ENCODE data around the gene CCDC97. TPM values are rescaled to one million over a fixed set of nuclear protein-coding genes. Genes with fewer than 3 reads are reported as not detected.

CCDC97 gene
- total RNA-seq, 1 donor from 2014 or later, result 47.3 TPM

GRCh38 chr19:41319500-41320184 is 9.7 kb downstream of the CCDC97 start:
- Mint-ChIP-seq H3K36me3 (ENCODE audit: low read depth) (peaks cover 15% of the 10 kb centered on the region), H3K27me3 (ENCODE audit: low read depth) (peaks cover 8% of the 10 kb centered on the region), H3K9me3 (no peaks in the 10 kb centered on the region), H3K4me1 (peaks cover 24% of the 10 kb centered on the region), H3K27ac (ENCODE audit: unreplicated experiment) (no peak overlapping the region), H3K4me3 (no peak overlapping the region)
- no peak for DNase-seq (ENCODE audit: low read depth, low spot score)
- TF ChIP-seq, protein P1, sequence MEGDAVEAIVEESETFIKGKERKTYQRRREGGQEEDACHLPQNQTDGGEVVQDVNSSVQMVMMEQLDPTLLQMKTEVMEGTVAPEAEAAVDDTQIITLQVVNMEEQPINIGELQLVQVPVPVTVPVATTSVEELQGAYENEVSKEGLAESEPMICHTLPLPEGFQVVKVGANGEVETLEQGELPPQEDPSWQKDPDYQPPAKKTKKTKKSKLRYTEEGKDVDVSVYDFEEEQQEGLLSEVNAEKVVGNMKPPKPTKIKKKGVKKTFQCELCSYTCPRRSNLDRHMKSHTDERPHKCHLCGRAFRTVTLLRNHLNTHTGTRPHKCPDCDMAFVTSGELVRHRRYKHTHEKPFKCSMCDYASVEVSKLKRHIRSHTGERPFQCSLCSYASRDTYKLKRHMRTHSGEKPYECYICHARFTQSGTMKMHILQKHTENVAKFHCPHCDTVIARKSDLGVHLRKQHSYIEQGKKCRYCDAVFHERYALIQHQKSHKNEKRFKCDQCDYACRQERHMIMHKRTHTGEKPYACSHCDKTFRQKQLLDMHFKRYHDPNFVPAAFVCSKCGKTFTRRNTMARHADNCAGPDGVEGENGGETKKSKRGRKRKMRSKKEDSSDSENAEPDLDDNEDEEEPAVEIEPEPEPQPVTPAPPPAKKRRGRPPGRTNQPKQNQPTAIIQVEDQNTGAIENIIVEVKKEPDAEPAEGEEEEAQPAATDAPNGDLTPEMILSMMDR (conservative IDR thresholded peaks at IDR 0.05), result no peak

GRCh38 chr19:41320185-41320518 is 10.2 kb downstream of the CCDC97 start:
- H3K4me1 Mint-ChIP-seq, result peaks cover 29% of the 10 kb centered on the region
- TF ChIP-seq, protein P1 (conservative IDR thresholded peaks at IDR 0.05), result no peak
- H3K27ac Mint-ChIP-seq (ENCODE audit: unreplicated experiment), result no peak overlapping the region
- H3K27me3 Mint-ChIP-seq (ENCODE audit: low read depth), result peaks cover 11% of the 10 kb centered on the region
- H3K9me3 Mint-ChIP-seq, result no peaks in the 10 kb centered on the region
- no peak for DNase-seq (ENCODE audit: low read depth, low spot score)
- peaks cover 15% of the 10 kb centered on the region for H3K36me3 Mint-ChIP-seq (ENCODE audit: low read depth)
- no peak overlapping the region for H3K4me3 Mint-ChIP-seq

- Mint-ChIP-seq H3K4me3 (no peak overlapping the region), H3K4me1 (peaks cover 33% of the 10 kb centered on the region), H3K36me3 (ENCODE audit: low read depth) (peaks cover 15% of the 10 kb centered on the region), H3K27ac (ENCODE audit: unreplicated experiment) (no peak overlapping the region), H3K9me3 (no peaks in the 10 kb centered on the region), H3K27me3 (ENCODE audit: low read depth) (peaks cover 16% of the 10 kb centered on the region)
- TF ChIP-seq, protein P1 (conservative IDR thresholded peaks at IDR 0.05), result no peak
- DNase-seq (ENCODE audit: low read depth, low spot score), result no peak
Measured at GRCh38 chr19:41320568-41320967, 10.6 kb downstream of the CCDC97 start.

GRCh38 chr19:41321204-41321599 is 11.2 kb downstream of the CCDC97 start:
- Mint-ChIP-seq H3K27ac (ENCODE audit: unreplicated experiment) (peak overlapping the region; percentile 86), H3K36me3 (ENCODE audit: low read depth) (peaks cover 12% of the 10 kb centered on the region)
- TF ChIP-seq, protein P1 (conservative IDR thresholded peaks at IDR 0.05), result no peak

DNA sequence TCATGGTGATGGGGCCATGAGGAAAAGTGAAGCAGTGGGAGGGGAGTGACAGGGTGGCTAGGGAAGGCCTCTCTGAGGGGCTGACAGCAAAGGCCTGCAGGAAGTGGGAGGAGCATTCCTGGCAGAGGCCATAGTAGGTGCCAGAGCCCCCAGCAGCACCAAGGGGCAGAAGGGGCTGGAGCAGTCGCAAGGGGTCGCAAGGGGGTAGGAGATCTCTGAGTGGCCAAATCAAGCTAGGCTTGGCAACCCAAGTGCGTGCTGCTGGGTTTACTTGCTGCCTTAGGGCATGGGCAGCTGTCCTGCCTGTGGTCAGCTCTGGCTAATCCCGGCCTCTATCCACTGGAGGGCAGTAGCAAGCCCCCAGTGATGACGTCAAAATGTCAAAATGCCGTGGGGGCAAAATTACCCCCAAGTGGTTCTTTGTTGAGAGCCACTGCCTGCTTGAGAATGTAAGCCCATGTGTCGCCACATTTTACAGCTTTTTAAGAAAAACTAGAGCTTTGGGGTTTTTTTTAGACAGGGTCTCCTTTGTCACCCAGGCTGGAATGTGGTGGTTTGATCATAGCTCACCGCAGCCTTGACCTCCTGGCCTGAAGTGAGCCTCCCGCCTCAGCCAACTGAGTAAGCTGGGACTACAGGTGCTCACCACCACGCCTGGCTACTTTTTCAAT is 11.8 kb downstream of the CCDC97 start:
- TF ChIP-seq, protein P1 (conservative IDR thresholded peaks at IDR 0.05), result peak; percentile 64
- Mint-ChIP-seq H3K27ac (ENCODE audit: unreplicated experiment) (peak overlapping the region; percentile 86), H3K36me3 (ENCODE audit: low read depth) (peaks cover 7% of the 10 kb centered on the region), H3K27me3 (ENCODE audit: low read depth) (peaks cover 24% of the 10 kb centered on the region), H3K9me3 (no peaks in the 10 kb centered on the region), H3K4me3 (peak overlapping the region; percentile 77), H3K4me1 (peaks cover 42% of the 10 kb centered on the region)
- peak; percentile 63 for DNase-seq (ENCODE audit: low read depth, low spot score)

More at GRCh38 chr19:41321204-41321599, 11.2 kb downstream of the CCDC97 start:
- H3K4me1 Mint-ChIP-seq, result peaks cover 37% of the 10 kb centered on the region
- peaks cover 18% of the 10 kb centered on the region for H3K27me3 Mint-ChIP-seq (ENCODE audit: low read depth)
- DNase-seq (ENCODE audit: low read depth, low spot score), result no peak
- no peaks in the 10 kb centered on the region for H3K9me3 Mint-ChIP-seq
- H3K4me3 Mint-ChIP-seq, result peak overlapping the region; percentile 77

All from neural crest cell (in vitro differentiated cells).